H9 (cell line): ENCODE results near the gene RMRP. TPM values are rescaled to one million over a fixed set of nuclear protein-coding genes. Genes with fewer than 3 reads are reported as not detected.
A peak's percentile ranks its signal among the peaks of the same experiment; 100 is the strongest.

Experiments used
- DNase-seq: peaks from one replicate; pipeline ENCODE4 v3.0.0-alpha.2; 2017
- H2AFZ ChIP-seq: one replicate; pipeline ENCODE4 v1.6.1; 2013; ENCODE audit warnings: mild to moderate bottlenecking, low read length, control low read depth, moderate library complexity
- H2AK5ac ChIP-seq: 2 replicates; pipeline ENCODE4 v1.6.1; 2013; ENCODE audit warnings: low read length, control low read depth, mixed read lengths; ENCODE audit not compliant: insufficient read length
- H2BK120ac ChIP-seq: one replicate; pipeline ENCODE4 v1.6.1; 2013; ENCODE audit warnings: low read depth, mild to moderate bottlenecking, low read length, control low read depth, inconsistent platforms; ENCODE audit not compliant: poor library complexity, severe bottlenecking
- H2BK12ac ChIP-seq: 2 replicates; pipeline ENCODE4 v1.6.1; 2013; ENCODE audit warnings: low read length, control low read depth, mixed read lengths, low read depth; ENCODE audit not compliant: insufficient read length
- H2BK15ac ChIP-seq: 2 replicates; pipeline ENCODE4 v1.6.1; 2013; ENCODE audit warnings: low read depth, low read length, control low read depth
- H2BK20ac ChIP-seq: one replicate; pipeline ENCODE4 v1.6.1; 2013; ENCODE audit warnings: low read depth, mild to moderate bottlenecking, low read length, control low read depth, inconsistent platforms; ENCODE audit not compliant: poor library complexity, severe bottlenecking
- H2BK5ac ChIP-seq: 2 replicates; pipeline ENCODE4 v1.6.1; 2013; ENCODE audit warnings: low read length, control low read depth, mixed read lengths; ENCODE audit not compliant: insufficient read length
- H3K14ac ChIP-seq: 2 replicates; pipeline ENCODE4 v1.6.1; 2013; ENCODE audit warnings: low read length, control low read depth; ENCODE audit not compliant: insufficient read depth
- H3K18ac ChIP-seq: 2 replicates; pipeline ENCODE4 v1.6.1; 2013; ENCODE audit warnings: low read depth, mild to moderate bottlenecking, mixed read lengths, low read length, control low read depth; ENCODE audit not compliant: insufficient read length
- H3K23ac ChIP-seq: 2 replicates; pipeline ENCODE4 v1.6.1; 2013; ENCODE audit warnings: low read length, control low read depth, mixed read lengths, low read depth; ENCODE audit not compliant: insufficient read length
- H3K23me2 ChIP-seq: 2 replicates; pipeline ENCODE4 v1.6.1; 2013; ENCODE audit warnings: low read depth, mild to moderate bottlenecking, mixed read lengths, low read length, control low read depth; ENCODE audit not compliant: insufficient read length, poor library complexity, severe bottlenecking
- H3K27ac ChIP-seq: 2 replicates; pipeline ENCODE4 v1.5.1; 2013; ENCODE audit warnings: low read length, control low read depth, mixed read lengths, low read depth; ENCODE audit not compliant: insufficient read length
- H3K27me3 ChIP-seq: 2 replicates; pipeline ENCODE4 v1.6.1; 2013; ENCODE audit warnings: low read length, control low read depth, inconsistent platforms; ENCODE audit not compliant: insufficient read depth
- H3K4ac ChIP-seq: 2 replicates; pipeline ENCODE4 v1.6.1; 2013; ENCODE audit warnings: low read depth, mild to moderate bottlenecking, control low read depth, inconsistent platforms, low read length, moderate library complexity
- H3K4me1 ChIP-seq: 2 replicates; pipeline ENCODE4 v1.6.1; 2013; ENCODE audit warnings: low read length, control low read depth, inconsistent platforms; ENCODE audit not compliant: insufficient read depth
- H3K4me2 ChIP-seq: 2 replicates; pipeline ENCODE4 v1.6.1; 2013; ENCODE audit warnings: low read length, control low read depth, mixed read lengths; ENCODE audit not compliant: insufficient read length, insufficient read depth
- H3K56ac ChIP-seq: 2 replicates; pipeline ENCODE4 v1.6.1; 2013; ENCODE audit warnings: low read depth, mild to moderate bottlenecking, mixed read lengths, low read length, control low read depth; ENCODE audit not compliant: insufficient read length
- H3K79me1 ChIP-seq: 2 replicates; pipeline ENCODE4 v1.6.1; 2013; ENCODE audit warnings: low read depth, mild to moderate bottlenecking, moderate library complexity, low read length, control low read depth, inconsistent platforms; ENCODE audit not compliant: insufficient read depth, poor library complexity, severe bottlenecking
- H3K79me2 ChIP-seq: 2 replicates; pipeline ENCODE4 v1.6.1; 2013; ENCODE audit warnings: low read length, control low read depth, inconsistent platforms; ENCODE audit not compliant: insufficient read depth
- H3K9ac ChIP-seq: 2 replicates; pipeline ENCODE4 v1.6.1; 2013; ENCODE audit warnings: low read length, control low read depth, mixed read lengths; ENCODE audit not compliant: insufficient read length; ENCODE audit errors: extremely low read depth
- H3K9me3 ChIP-seq: one replicate; pipeline ENCODE4 v1.6.1; 2013; ENCODE audit warnings: low read depth, low read length, inconsistent platforms; ENCODE audit not compliant: control insufficient read depth
- H3T11ph ChIP-seq: one replicate; pipeline ENCODE4 v1.6.1; 2013; ENCODE audit warnings: mild to moderate bottlenecking, low read length, control low read depth, inconsistent platforms
- H4K20me1 ChIP-seq: one replicate; pipeline ENCODE4 v1.6.1; 2013; ENCODE audit not compliant: control insufficient read depth, insufficient read length, insufficient read depth
- H4K5ac ChIP-seq: 2 replicates; pipeline ENCODE4 v1.6.1; 2013; ENCODE audit warnings: low read depth, mild to moderate bottlenecking, mixed read lengths, low read length, control low read depth; ENCODE audit not compliant: insufficient read length
- H4K8ac ChIP-seq: replicated peaks from 2 replicates; pipeline ENCODE4 v1.6.1; 2013; ENCODE audit warnings: low read length, control low read depth, mixed read lengths, low read depth; ENCODE audit not compliant: insufficient read length
- H4K91ac ChIP-seq: 2 replicates; pipeline ENCODE4 v1.6.1; 2013; ENCODE audit warnings: low read depth, mild to moderate bottlenecking, moderate library complexity, mixed read lengths, low read length, control low read depth; ENCODE audit not compliant: insufficient read length
- H3K27ac Mint-ChIP-seq, 3 experiments: 2 replicates in 2 of 3; 3 replicates in 1 of 3; pipeline ENCODE4 v1.8.0; 2020 to 2021; ENCODE audit warnings: mixed read lengths in 3 of 3, mild to moderate bottlenecking in 1 of 3, moderate library complexity in 1 of 3
- H3K27me3 Mint-ChIP-seq: 2 replicates; pipeline ENCODE4 v1.8.0; 2021; ENCODE audit warnings: low read depth, mild to moderate bottlenecking, moderate library complexity, mixed read lengths
- H3K36me3 Mint-ChIP-seq, 3 experiments: 2 replicates in 2 of 3; 3 replicates in 1 of 3; pipeline ENCODE4 v1.8.0; 2020 to 2021; ENCODE audit warnings: low read depth in 3 of 3, mixed read lengths in 3 of 3; ENCODE audit not compliant: insufficient read depth in 1 of 3
- H3K4me1 Mint-ChIP-seq, 2 experiments: 2 replicates each; pipeline ENCODE4 v1.8.0; 2020; ENCODE audit warnings: mixed read lengths in 2 of 2
- H3K4me3 Mint-ChIP-seq, 2 experiments: 2 replicates in 1 of 2; 3 replicates in 1 of 2; pipeline ENCODE4 v1.8.0; 2020 to 2021; ENCODE audit warnings: mild to moderate bottlenecking in 2 of 2, mixed read lengths in 2 of 2, moderate library complexity in 1 of 2
- H3K9me3 Mint-ChIP-seq, 2 experiments: 2 replicates in 1 of 2; 3 replicates in 1 of 2; pipeline ENCODE4 v1.8.0; 2020; ENCODE audit warnings: mild to moderate bottlenecking in 2 of 2, mixed read lengths in 2 of 2, moderate library complexity in 1 of 2
- WGBS: extraction: QIAGEN DNeasy Blood & Tissue Kit; methylation state at CpG from one replicate; pipeline ENCODE4 v1.1.7; 2013; ENCODE audit warnings: missing lambda C conversion rate, low lambda C conversion rate, mixed read lengths; ENCODE audit not compliant: insufficient read length; ENCODE audit errors: extremely low coverage; 5-methylcytosine and 5-hydroxymethylcytosine counted together
- total RNA-seq: library from RNA; stranded (reverse); gene quantifications from 2 replicates; pipeline ENCODE4 v1.2.1, GENCODE V29; 2021
- TF ChIP-seq, protein P1 (sequence below): fragments of 200-600 bp; sonication (generic); conservative IDR thresholded peaks from 3 replicates; pipeline ENCODE4 v1.8.0; 2021; ENCODE audit warnings: antibody characterized with exemption, mild to moderate bottlenecking

The RMRP gene
- total RNA-seq, 1 experiment from 2014 or later, result 18,417 TPM

DNA sequence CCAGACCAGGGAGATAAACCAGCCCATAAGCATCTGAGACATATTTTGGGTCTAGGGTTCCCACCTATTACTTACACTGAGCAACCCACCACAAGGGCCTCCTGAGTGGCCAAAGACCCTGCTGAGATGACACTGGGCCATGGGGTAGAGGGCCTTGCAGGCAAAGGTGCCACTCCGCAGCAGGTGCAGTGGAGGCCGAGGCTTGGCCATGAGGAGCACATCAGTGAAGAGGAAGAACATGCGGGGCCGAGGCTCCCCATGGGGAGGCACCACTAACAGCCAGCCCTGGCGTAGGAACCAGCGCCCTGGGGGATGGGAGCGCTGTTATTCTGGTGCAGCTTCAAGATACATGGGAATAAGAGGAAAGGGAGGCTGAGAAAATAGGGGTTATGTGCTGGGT, 4.6 kb upstream of the RMRP start:
- Histone ChIP-seq H3K9ac (no peak overlapping the region), H2BK12ac (no peak overlapping the region), H3K56ac (no peak overlapping the region), H2BK120ac (no peak overlapping the region), H4K91ac (no peak overlapping the region), H3K23me2 (peaks cover 15% of the 10 kb centered on the region), H3K27ac (no peak overlapping the region), H3K14ac (no peak overlapping the region; the same call in 1 of the 2 replicates), H4K5ac (no peak overlapping the region), H2AFZ (no peak overlapping the region), H3K4me2 (no peak overlapping the region), H2BK15ac (no peak overlapping the region), H2BK5ac (no peak overlapping the region), H3K4me1 (peaks cover 3% of the 10 kb centered on the region; the same call in 1 of the 2 replicates), H2AK5ac (no peak overlapping the region), H3K79me1 (no peaks in the 10 kb centered on the region), H3K4ac (no peak overlapping the region), H4K8ac (no peak overlapping the region), H2BK20ac (no peak overlapping the region), H3T11ph (no peak overlapping the region), H3K23ac (no peak overlapping the region), H3K18ac (no peak overlapping the region), H3K79me2 (no peaks in the 10 kb centered on the region), H3K9me3 (no peaks in the 10 kb centered on the region), H3K27me3 (no peaks in the 10 kb centered on the region), H4K20me1 (no peaks in the 10 kb centered on the region)
- no peak for DNase-seq
- H3K9me3 Mint-ChIP-seq, result peaks cover 2 to 3% of the 10 kb centered on the region in 2 experiments; a peak in 3 of 5 replicates
- H3K36me3 Mint-ChIP-seq, result peaks cover 28 to 40% (median 37%) of the 10 kb centered on the region in 3 experiments
- TF ChIP-seq, protein P1, sequence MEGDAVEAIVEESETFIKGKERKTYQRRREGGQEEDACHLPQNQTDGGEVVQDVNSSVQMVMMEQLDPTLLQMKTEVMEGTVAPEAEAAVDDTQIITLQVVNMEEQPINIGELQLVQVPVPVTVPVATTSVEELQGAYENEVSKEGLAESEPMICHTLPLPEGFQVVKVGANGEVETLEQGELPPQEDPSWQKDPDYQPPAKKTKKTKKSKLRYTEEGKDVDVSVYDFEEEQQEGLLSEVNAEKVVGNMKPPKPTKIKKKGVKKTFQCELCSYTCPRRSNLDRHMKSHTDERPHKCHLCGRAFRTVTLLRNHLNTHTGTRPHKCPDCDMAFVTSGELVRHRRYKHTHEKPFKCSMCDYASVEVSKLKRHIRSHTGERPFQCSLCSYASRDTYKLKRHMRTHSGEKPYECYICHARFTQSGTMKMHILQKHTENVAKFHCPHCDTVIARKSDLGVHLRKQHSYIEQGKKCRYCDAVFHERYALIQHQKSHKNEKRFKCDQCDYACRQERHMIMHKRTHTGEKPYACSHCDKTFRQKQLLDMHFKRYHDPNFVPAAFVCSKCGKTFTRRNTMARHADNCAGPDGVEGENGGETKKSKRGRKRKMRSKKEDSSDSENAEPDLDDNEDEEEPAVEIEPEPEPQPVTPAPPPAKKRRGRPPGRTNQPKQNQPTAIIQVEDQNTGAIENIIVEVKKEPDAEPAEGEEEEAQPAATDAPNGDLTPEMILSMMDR, result no peak
- WGBS, result no CpG with 5 or more reads among the region's 7 CpGs
- H3K4me1 Mint-ChIP-seq, result peaks cover 29 to 39% of the 10 kb centered on the region in 2 experiments
- peak overlapping the region in 1 of 2 experiments; percentile 1; a peak in 2 of 5 replicates for H3K4me3 Mint-ChIP-seq
- H3K27ac Mint-ChIP-seq, result peak overlapping the region in 2 of 3 experiments; percentile 2 to 58; a peak in 3 of 7 replicates
- H3K27me3 Mint-ChIP-seq, result peaks cover 13% of the 10 kb centered on the region
